Measurements from ENCODE around the gene PITPNB. TPM values are rescaled to one million over a fixed set of nuclear protein-coding genes. Genes with fewer than 3 reads are reported as not detected.

The PITPNB gene
- total and polyA plus RNA-seq, 2 of the 13 experiments (the other 11 are each of a cell fraction or from before 2014, with no cell fraction given): 17.0 to 30.1 TPM

DNA sequence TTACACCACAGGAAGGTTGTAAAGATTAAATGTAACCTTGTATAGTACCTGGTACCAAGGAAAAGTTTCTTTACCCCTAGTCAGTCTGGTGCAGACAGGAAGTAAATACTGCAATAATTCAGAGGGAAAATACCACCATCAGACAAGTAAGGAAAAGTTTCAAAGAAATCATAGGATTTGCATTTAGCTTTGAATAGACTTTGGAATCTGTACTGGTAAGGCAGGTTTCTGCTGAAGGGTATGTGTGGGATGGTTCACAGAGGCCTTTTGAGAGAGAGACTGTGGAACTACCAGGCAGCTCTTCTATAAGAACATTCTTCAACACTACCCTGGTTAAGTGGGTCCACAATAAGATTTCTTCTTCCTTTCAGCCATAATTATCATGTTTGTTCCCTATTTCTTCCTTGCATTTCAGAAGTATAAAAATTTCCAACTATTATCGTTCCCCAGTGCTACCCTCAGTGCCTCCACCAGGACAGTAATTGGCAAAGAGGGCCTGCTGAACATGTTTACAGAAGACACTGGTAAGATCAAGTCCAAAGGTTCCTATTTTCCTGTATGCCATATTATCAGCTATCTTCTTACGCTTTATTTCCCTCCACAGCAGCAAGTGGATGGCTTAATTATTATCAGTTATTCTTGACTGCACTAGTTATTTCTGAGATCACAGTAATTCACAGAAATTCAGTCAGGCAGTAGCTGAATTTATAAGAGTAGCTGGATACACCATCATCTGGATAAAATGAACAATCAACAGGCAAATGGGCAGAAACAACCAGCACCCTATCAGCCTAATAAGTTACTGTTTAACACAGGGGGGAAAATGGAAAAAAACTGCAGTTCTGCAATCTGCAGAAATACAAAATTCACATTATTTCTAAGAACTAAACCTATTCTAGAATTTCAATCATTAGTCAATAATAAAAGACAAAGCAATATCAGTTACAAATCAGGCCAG, 48.5 kb downstream of the PITPNB start (continued):
- TF ChIP-seq ZKSCAN1 (IDR thresholded peaks at IDR 0.05; ENCODE audit: low read length) (no peak), ZNF644 (CRISPR knock-in tag; IDR thresholded peaks at IDR 0.05; ENCODE audit: low read depth) (no peak), CAMTA2 (CRISPR knock-in tag; IDR thresholded peaks at IDR 0.05; ENCODE audit: borderline replicate concordance) (no peak), MEF2D (CRISPR knock-in tag; IDR thresholded peaks at IDR 0.05) (no peak), ZC3H4 (CRISPR knock-in tag; IDR thresholded peaks at IDR 0.05; ENCODE audit: borderline replicate concordance) (no peak), DMAP1 (CRISPR knock-in tag; IDR thresholded peaks at IDR 0.05) (no peak), ZNF274 (CRISPR knock-in tag; IDR thresholded peaks at IDR 0.05) (no peak)
- TF ChIP-seq, protein P1, sequence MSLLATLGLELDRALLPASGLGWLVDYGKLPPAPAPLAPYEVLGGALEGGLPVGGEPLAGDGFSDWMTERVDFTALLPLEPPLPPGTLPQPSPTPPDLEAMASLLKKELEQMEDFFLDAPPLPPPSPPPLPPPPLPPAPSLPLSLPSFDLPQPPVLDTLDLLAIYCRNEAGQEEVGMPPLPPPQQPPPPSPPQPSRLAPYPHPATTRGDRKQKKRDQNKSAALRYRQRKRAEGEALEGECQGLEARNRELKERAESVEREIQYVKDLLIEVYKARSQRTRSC (CRISPR knock-in tag; IDR thresholded peaks at IDR 0.05; ENCODE audit: low read depth): no peak
- TF ChIP-seq, protein P2, sequence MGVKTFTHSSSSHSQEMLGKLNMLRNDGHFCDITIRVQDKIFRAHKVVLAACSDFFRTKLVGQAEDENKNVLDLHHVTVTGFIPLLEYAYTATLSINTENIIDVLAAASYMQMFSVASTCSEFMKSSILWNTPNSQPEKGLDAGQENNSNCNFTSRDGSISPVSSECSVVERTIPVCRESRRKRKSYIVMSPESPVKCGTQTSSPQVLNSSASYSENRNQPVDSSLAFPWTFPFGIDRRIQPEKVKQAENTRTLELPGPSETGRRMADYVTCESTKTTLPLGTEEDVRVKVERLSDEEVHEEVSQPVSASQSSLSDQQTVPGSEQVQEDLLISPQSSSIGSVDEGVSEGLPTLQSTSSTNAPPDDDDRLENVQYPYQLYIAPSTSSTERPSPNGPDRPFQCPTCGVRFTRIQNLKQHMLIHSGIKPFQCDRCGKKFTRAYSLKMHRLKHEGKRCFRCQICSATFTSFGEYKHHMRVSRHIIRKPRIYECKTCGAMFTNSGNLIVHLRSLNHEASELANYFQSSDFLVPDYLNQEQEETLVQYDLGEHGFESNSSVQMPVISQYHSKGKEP (CRISPR knock-in tag; IDR thresholded peaks at IDR 0.05): no peak
- TF ChIP-seq, protein P3, sequence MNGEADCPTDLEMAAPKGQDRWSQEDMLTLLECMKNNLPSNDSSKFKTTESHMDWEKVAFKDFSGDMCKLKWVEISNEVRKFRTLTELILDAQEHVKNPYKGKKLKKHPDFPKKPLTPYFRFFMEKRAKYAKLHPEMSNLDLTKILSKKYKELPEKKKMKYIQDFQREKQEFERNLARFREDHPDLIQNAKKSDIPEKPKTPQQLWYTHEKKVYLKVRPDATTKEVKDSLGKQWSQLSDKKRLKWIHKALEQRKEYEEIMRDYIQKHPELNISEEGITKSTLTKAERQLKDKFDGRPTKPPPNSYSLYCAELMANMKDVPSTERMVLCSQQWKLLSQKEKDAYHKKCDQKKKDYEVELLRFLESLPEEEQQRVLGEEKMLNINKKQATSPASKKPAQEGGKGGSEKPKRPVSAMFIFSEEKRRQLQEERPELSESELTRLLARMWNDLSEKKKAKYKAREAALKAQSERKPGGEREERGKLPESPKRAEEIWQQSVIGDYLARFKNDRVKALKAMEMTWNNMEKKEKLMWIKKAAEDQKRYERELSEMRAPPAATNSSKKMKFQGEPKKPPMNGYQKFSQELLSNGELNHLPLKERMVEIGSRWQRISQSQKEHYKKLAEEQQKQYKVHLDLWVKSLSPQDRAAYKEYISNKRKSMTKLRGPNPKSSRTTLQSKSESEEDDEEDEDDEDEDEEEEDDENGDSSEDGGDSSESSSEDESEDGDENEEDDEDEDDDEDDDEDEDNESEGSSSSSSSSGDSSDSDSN (CRISPR knock-in tag; IDR thresholded peaks at IDR 0.05): no peak
- TF ChIP-seq, protein P4, sequence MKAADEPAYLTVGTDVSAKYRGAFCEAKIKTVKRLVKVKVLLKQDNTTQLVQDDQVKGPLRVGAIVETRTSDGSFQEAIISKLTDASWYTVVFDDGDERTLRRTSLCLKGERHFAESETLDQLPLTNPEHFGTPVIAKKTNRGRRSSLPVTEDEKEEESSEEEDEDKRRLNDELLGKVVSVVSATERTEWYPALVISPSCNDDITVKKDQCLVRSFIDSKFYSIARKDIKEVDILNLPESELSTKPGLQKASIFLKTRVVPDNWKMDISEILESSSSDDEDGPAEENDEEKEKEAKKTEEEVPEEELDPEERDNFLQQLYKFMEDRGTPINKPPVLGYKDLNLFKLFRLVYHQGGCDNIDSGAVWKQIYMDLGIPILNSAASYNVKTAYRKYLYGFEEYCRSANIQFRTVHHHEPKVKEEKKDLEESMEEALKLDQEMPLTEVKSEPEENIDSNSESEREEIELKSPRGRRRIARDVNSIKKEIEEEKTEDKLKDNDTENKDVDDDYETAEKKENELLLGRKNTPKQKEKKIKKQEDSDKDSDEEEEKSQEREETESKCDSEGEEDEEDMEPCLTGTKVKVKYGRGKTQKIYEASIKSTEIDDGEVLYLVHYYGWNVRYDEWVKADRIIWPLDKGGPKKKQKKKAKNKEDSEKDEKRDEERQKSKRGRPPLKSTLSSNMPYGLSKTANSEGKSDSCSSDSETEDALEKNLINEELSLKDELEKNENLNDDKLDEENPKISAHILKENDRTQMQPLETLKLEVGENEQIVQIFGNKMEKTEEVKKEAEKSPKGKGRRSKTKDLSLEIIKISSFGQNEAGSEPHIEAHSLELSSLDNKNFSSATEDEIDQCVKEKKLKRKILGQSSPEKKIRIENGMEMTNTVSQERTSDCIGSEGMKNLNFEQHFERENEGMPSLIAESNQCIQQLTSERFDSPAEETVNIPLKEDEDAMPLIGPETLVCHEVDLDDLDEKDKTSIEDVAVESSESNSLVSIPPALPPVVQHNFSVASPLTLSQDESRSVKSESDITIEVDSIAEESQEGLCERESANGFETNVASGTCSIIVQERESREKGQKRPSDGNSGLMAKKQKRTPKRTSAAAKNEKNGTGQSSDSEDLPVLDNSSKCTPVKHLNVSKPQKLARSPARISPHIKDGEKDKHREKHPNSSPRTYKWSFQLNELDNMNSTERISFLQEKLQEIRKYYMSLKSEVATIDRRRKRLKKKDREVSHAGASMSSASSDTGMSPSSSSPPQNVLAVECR (CRISPR knock-in tag; IDR thresholded peaks at IDR 0.05; ENCODE audit: borderline replicate concordance): no peak
- TF ChIP-seq, protein P5, sequence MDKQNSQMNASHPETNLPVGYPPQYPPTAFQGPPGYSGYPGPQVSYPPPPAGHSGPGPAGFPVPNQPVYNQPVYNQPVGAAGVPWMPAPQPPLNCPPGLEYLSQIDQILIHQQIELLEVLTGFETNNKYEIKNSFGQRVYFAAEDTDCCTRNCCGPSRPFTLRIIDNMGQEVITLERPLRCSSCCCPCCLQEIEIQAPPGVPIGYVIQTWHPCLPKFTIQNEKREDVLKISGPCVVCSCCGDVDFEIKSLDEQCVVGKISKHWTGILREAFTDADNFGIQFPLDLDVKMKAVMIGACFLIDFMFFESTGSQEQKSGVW (CRISPR knock-in tag; IDR thresholded peaks at IDR 0.05; ENCODE audit: borderline replicate concordance): no peak
- TF ChIP-seq, protein P6, sequence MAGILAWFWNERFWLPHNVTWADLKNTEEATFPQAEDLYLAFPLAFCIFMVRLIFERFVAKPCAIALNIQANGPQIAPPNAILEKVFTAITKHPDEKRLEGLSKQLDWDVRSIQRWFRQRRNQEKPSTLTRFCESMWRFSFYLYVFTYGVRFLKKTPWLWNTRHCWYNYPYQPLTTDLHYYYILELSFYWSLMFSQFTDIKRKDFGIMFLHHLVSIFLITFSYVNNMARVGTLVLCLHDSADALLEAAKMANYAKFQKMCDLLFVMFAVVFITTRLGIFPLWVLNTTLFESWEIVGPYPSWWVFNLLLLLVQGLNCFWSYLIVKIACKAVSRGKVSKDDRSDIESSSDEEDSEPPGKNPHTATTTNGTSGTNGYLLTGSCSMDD (CRISPR knock-in tag; IDR thresholded peaks at IDR 0.05): no peak
- TF ChIP-seq, protein P7, sequence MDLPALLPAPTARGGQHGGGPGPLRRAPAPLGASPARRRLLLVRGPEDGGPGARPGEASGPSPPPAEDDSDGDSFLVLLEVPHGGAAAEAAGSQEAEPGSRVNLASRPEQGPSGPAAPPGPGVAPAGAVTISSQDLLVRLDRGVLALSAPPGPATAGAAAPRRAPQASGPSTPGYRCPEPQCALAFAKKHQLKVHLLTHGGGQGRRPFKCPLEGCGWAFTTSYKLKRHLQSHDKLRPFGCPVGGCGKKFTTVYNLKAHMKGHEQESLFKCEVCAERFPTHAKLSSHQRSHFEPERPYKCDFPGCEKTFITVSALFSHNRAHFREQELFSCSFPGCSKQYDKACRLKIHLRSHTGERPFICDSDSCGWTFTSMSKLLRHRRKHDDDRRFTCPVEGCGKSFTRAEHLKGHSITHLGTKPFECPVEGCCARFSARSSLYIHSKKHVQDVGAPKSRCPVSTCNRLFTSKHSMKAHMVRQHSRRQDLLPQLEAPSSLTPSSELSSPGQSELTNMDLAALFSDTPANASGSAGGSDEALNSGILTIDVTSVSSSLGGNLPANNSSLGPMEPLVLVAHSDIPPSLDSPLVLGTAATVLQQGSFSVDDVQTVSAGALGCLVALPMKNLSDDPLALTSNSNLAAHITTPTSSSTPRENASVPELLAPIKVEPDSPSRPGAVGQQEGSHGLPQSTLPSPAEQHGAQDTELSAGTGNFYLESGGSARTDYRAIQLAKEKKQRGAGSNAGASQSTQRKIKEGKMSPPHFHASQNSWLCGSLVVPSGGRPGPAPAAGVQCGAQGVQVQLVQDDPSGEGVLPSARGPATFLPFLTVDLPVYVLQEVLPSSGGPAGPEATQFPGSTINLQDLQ (CRISPR knock-in tag; IDR thresholded peaks at IDR 0.05): no peak
